ENCODE results near the gene ISY1. TPM values are rescaled to one million over a fixed set of nuclear protein-coding genes. Genes with fewer than 3 reads are reported as not detected.

Gene ISY1
- total RNA-seq, result 24.5 and 29.1 TPM in 2 replicates

GRCh38 chr3:129160891-129161859 is at the start of gene ISY1:
TSS of gene ISY1 (minus strand) at chr3:129161063. CDS start at chr3:129160975, 88 bp downstream.

DNA sequence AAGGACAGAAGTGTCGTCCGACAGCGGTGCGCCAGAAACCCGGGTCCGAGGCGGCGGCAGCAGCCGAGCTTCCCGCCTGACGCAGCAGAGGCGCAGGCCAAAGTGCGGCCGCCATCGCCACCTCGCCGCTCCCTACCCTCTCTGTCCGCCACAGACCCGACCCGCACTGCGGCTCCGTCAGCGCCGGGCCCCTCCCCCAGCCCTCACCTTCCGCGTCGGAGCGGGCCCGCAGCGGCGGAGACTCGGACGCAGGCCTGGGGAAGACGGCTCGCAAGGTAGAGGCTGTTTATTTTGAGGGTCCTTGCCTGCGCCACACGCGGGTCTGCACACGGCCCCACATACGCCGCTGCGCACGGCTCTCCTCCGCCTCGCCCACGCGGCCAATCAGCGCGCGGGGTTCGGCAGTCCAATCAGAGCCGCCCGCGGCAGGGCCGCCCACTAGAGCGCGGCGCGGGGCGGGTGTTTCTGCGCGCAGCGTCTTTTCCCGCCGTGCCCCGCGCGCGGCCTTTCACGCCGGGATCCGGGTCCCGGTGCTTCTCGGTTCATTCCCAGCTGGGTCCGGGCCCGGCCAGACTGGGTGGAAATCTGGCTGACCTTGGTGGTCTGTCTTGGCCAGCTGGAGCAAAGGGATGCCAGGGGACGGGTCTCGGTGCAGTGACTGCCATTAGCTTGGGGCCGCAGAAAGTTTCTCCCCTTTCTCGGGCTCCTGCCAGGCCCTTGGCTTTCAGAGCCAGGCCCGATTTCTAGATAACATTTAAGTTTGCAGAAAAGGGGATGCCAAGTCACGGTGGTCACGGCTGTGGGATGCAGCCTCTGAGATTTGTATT is 22.9 kb upstream of the ISY1 start, which contains the start of gene CNBP:
Gene CNBP, minus strand, starts transcription at position 328 of the 827 bp plus-strand sequence. CDS start 12,139 bp downstream, outside the sequence.

DNA sequence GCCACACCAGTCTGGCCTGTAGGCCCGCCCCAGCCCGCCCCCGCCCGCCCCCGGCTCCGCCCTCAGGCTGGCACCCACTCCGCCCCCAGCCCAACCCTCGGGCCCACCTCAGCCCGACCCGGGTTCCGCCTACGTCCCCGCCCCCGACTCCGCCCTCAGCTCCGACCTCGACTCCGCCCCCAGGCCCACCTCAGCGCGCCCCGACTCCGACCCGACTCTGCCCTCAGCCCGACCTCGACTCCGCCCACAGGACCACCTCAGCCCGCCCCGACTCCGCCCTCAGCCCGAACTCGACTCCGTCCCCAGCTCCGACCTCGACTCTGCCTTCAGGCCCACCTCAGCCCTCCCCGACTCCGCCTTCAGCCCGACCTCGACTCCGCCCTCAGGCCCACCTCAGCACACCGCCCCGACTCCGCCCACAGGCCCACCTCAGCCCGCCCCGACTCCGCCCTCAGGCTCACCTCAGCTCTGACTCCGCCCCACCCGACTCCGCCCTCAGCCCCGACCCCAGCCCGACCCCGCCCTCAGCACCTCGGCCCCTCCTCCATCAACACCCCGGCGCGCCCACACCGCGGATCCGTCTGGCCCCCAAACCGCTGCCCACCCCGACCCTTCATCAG is 39.0 kb downstream of the ISY1 start, which contains the start of gene RAB43:
Gene RAB43, minus strand, starts transcription at position 13 of the 620 bp plus-strand sequence. CDS start 315 bp downstream, outside the sequence.

Other genes with a start within 250 kb of the ISY1 start
- not detected in 2 replicates for gene CFAP92, start 167.0 kb downstream of the ISY1 start, total RNA-seq
- not detected in 2 replicates for gene EFCC1, start 159.8 kb downstream of the ISY1 start, total RNA-seq
- not detected in 2 replicates for gene GP9, start 100.3 kb downstream of the ISY1 start, total RNA-seq
- 23.0 and 23.9 TPM in 2 replicates for gene RAB43, start 39.3 kb downstream of the ISY1 start, total RNA-seq
- 223 and 243 TPM in 2 replicates for gene CNBP, start 22.8 kb upstream of the ISY1 start, total RNA-seq
- gene COPG1, start 88.5 kb upstream of the ISY1 start, total RNA-seq, result 402 and 424 TPM in 2 replicates
- gene HMCES, start 117.8 kb upstream of the ISY1 start, total RNA-seq, result 9.6 and 9.9 TPM in 2 replicates